B cell (primary cell): ENCODE measurements around the gene UBE2D1. TPM values are rescaled to one million over a fixed set of nuclear protein-coding genes. Genes with fewer than 3 reads are reported as not detected.

Experiments used
- ATAC-seq: fragments of 200-7000 bp; cut with Tn5 transposase; one replicate; pipeline ENCODE4 v1.10.0; 2021; ENCODE audit warnings: low read depth, mild to moderate bottlenecking, moderate number of reproducible peaks, moderate library complexity
- CTCF ChIA-PET: fragments of 350-600 bp; sonication (Branson Sonifier 250); formaldehyde crosslinking; loops from one replicate; lab custom pipeline; 2021; ENCODE audit warnings: antibody characterized with exemption, inconsistent platforms; lab: Charles Lee
- POLR2A ChIA-PET: fragments of 350-600 bp; sonication (Branson Sonifier 250); formaldehyde crosslinking; loops from one replicate; lab custom pipeline; 2021; ENCODE audit warnings: antibody characterized with exemption; lab: Charles Lee
- DNase-seq: peaks from one replicate; pipeline ENCODE4 v3.0.0; 2013
- H2AFZ ChIP-seq: 2 replicates; pipeline ENCODE4 v1.6.1; 2012; ENCODE audit warnings: mild to moderate bottlenecking, low read depth, low read length; ENCODE audit not compliant: insufficient read depth, poor library complexity, severe bottlenecking
- H3K27ac ChIP-seq, 2 donors: 1 replicate in 1 of 2; 2 replicates in 1 of 2; pipeline ENCODE4 v1.5.1; 2012 to 2013; ENCODE audit warnings: low read length in 2 of 2, mild to moderate bottlenecking in 2 of 2, moderate library complexity in 1 of 2
- H3K27me3 ChIP-seq, 4 experiments: fragments of 200-600 bp in 1 of 4; sonication (generic) in 1 of 4; replicated peaks in 1 of 4; 1 replicate in 2 of 4; 2 replicates in 2 of 4; pipeline versions ENCODE4 v1.6.1 to v1.7.0; 2013 to 2016; ENCODE audit warnings: low read length in 3 of 4, mild to moderate bottlenecking in 2 of 4, mixed read lengths in 1 of 4, moderate library complexity in 1 of 4; ENCODE audit not compliant: insufficient read depth in 4 of 4, control insufficient read depth in 3 of 4; ENCODE audit errors: control extremely low read depth in 1 of 4
- H3K36me3 ChIP-seq, 2 experiments: replicated peaks in 1 of 2; 1 replicate in 1 of 2; 2 replicates in 1 of 2; pipeline versions ENCODE4 v1.6.1 to v1.7.1; 2013; ENCODE audit warnings: low read length in 1 of 2; ENCODE audit not compliant: insufficient read depth in 2 of 2, control insufficient read depth in 1 of 2; ENCODE audit errors: control extremely low read depth in 1 of 2, extremely low read depth in 1 of 2
- H3K4me1 ChIP-seq, 2 donors: fragments of 200-600 bp in 1 of 2; sonication (generic) in 1 of 2; 1 replicate in 1 of 2; 2 replicates in 1 of 2; pipeline versions ENCODE4 v1.5.1 to v1.6.1; 2013 to 2017; ENCODE audit warnings: low read length in 2 of 2; ENCODE audit not compliant: control insufficient read depth in 2 of 2, insufficient read depth in 2 of 2
- H3K4me2 ChIP-seq: replicated peaks from 2 replicates; pipeline ENCODE3; 2012; ENCODE audit warnings: mild to moderate bottlenecking, low read depth, low read length; ENCODE audit not compliant: poor library complexity, severe bottlenecking
- H3K4me3 ChIP-seq, 5 experiments: fragments of 200-600 bp in 1 of 5; sonication (generic) in 1 of 5; 1 replicate in 3 of 5; 2 replicates in 2 of 5; pipeline versions ENCODE4 v1.5.1 to v1.7.0; 2011 to 2016; ENCODE audit warnings: low read length in 4 of 5, mild to moderate bottlenecking in 4 of 5, low read depth in 2 of 5, control low read depth in 1 of 5, moderate library complexity in 1 of 5; ENCODE audit not compliant: insufficient read depth in 1 of 5; ENCODE audit errors: control extremely low read depth in 1 of 5, extremely low read depth in 1 of 5
- H3K79me2 ChIP-seq: fragments of 200-600 bp; sonication (generic); one replicate; pipeline ENCODE4 v1.6.0; 2016; ENCODE audit warnings: low read length; ENCODE audit not compliant: control insufficient read depth, insufficient read depth
- H3K9ac ChIP-seq: fragments of 200-600 bp; sonication (generic); 2 replicates; pipeline ENCODE4 v1.6.1; 2017; ENCODE audit warnings: mild to moderate bottlenecking, low read length, moderate library complexity
- H3K9me3 ChIP-seq, 3 donors: one replicate each; pipeline versions ENCODE4 v1.6.1 to v1.7.1; 2013; ENCODE audit warnings: low read length in 2 of 3; ENCODE audit not compliant: control insufficient read depth in 2 of 3, insufficient read depth in 1 of 3; ENCODE audit errors: control extremely low read depth in 1 of 3
- H4K20me1 ChIP-seq: 2 replicates; pipeline ENCODE4 v1.6.0; 2012; ENCODE audit warnings: mild to moderate bottlenecking, low read length; ENCODE audit not compliant: insufficient read depth, control insufficient read depth, poor library complexity, severe bottlenecking
- H3K27ac Mint-ChIP-seq: one replicate; pipeline ENCODE4 v1.8.0; 2021; ENCODE audit warnings: mixed read lengths
- H3K27me3 Mint-ChIP-seq: one replicate; pipeline ENCODE4 v1.8.0; 2021; ENCODE audit warnings: mixed read lengths
- H3K4me1 Mint-ChIP-seq: one replicate; pipeline ENCODE4 v1.8.0; 2021; ENCODE audit warnings: mixed read lengths
- H3K4me3 Mint-ChIP-seq: one replicate; pipeline ENCODE4 v1.8.0; 2021; ENCODE audit warnings: mixed read lengths
- H3K9me3 Mint-ChIP-seq: one replicate; pipeline ENCODE4 v1.8.0; 2022; ENCODE audit warnings: mixed read lengths; ENCODE audit not compliant: insufficient read depth
- CTCF ChIP-seq: fragments of 200-600 bp; IDR thresholded peaks from one replicate; pipeline ENCODE4 v1.8.0; 2022; ENCODE audit warnings: antibody characterized with exemption, mild to moderate bottlenecking
- EZH2 ChIP-seq: IDR thresholded peaks from 2 replicates; pipeline ENCODE4 v1.6.1; 2012; ENCODE audit warnings: borderline replicate concordance, low read depth, mild to moderate bottlenecking, moderate library complexity, low read length; ENCODE audit not compliant: insufficient read depth, poor library complexity, severe bottlenecking
- intact Hi-C: fragments of 100-400 bp; cut with micrococcal nuclease; formaldehyde crosslinking; loops from one replicate; pipeline ENCODE4 v1.10.0; 2022
- polyA plus RNA-seq: library from polyadenylated mRNA; depleted of rRNA; stranded (reverse); fragments of >200 nt; gene quantifications from 2 replicates; pipeline ENCODE4 v1.2.3, GENCODE V29; 2012
- total RNA-seq, 2 donors: library from RNA; stranded (reverse); fragments of 120-200 nt in 1 of 2; gene quantifications; 1 replicate in 1 of 2; 2 replicates in 1 of 2; pipeline versions ENCODE4 v1.2.3 to v1.2.4, GENCODE V29; 2013 to 2022

Gene UBE2D1
- total and polyA plus RNA-seq, 2 donors (not counting 1 experiment from before 2014, with no cell fraction given), result 8.5 to 12.6 TPM

DNA sequence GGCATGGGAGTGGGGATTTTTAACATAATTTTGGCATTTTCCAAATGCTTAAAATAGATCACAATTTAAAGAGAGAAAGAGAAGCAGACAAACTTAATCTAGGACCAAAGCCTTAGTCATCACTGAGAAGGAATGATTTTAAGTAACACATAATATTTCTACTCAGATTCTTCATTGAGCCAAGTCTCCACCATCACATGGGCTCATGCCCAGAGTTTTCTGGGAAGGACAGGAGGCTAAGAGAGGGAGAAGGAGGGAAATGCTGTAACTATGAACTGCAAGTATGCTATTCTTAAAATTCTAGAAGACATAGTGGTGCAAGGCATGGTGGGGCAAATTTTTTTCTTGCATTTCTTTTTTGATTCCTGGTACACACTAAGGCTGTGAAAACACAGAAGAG is 23.8 kb upstream of the UBE2D1 start:
- no peak for DNase-seq
- H3K9me3 Mint-ChIP-seq, result no peaks in the 10 kb centered on the region
- ATAC-seq, result no peak
- H3K27me3 Mint-ChIP-seq, result peaks cover 30% of the 10 kb centered on the region
- no peak overlapping the region for H3K4me3 Mint-ChIP-seq
- H3K27ac Mint-ChIP-seq, result no peak overlapping the region
- POLR2A ChIA-PET, result no interaction called here
- no peak for TF ChIP-seq CTCF
- TF ChIP-seq EZH2, result no peak
- CTCF ChIA-PET, result interaction anchor here (3.3 kb wide), 1 partner anchor 11 kb away, joined by 19 read pairs; no protein-coding TSS in a partner anchor
- peaks cover 0 to 6% (median 3%) of the 10 kb centered on the region in 4 experiments for H3K27me3 ChIP-seq
- intact Hi-C loops, result no loop called here
- no peaks in the 10 kb centered on the region for H3K4me1 ChIP-seq
- H4K20me1 ChIP-seq, result no peaks in the 10 kb centered on the region
- no peak overlapping the region for H3K4me2 ChIP-seq
- no peak overlapping the region for H3K4me3 ChIP-seq
- H3K36me3 ChIP-seq, result no peaks in the 10 kb centered on the region
- H2AFZ ChIP-seq, result no peak overlapping the region
- H3K27ac ChIP-seq, result no peak overlapping the region
- no peak overlapping the region for H3K9ac ChIP-seq
- H3K4me1 Mint-ChIP-seq, result no peaks in the 10 kb centered on the region
- H3K9me3 ChIP-seq, result no peaks in the 10 kb centered on the region
- no peaks in the 10 kb centered on the region for H3K79me2 ChIP-seq

GRCh38 chr10:58316874-58317273 is 17.9 kb upstream of the UBE2D1 start:
- intact Hi-C loops, result no loop called here
- H3K4me1 ChIP-seq, result no peaks in the 10 kb centered on the region
- H3K27ac ChIP-seq, result no peak overlapping the region
- H3K4me1 Mint-ChIP-seq, result no peaks in the 10 kb centered on the region
- H2AFZ ChIP-seq, result no peak overlapping the region
- no peak overlapping the region for H3K4me3 Mint-ChIP-seq
- POLR2A ChIA-PET, result no interaction called here
- H3K27me3 ChIP-seq, result no peaks in the 10 kb centered on the region
- H3K27ac Mint-ChIP-seq, result no peak overlapping the region
- no peaks in the 10 kb centered on the region for H3K9me3 Mint-ChIP-seq
- no peaks in the 10 kb centered on the region for H3K36me3 ChIP-seq
- no peaks in the 10 kb centered on the region for H4K20me1 ChIP-seq
- CTCF ChIA-PET, result no interaction called here
- no peak for ATAC-seq
- H3K9ac ChIP-seq, result no peak overlapping the region
- no peaks in the 10 kb centered on the region for H3K9me3 ChIP-seq
- H3K27me3 Mint-ChIP-seq, result peaks cover 6% of the 10 kb centered on the region
- DNase-seq, result no peak
- no peak overlapping the region for H3K4me2 ChIP-seq
- H3K4me3 ChIP-seq, result no peak overlapping the region
- TF ChIP-seq CTCF, result no peak
- TF ChIP-seq EZH2, result no peak
- H3K79me2 ChIP-seq, result no peaks in the 10 kb centered on the region
